Smooth muscle cell (in vitro differentiated cells): Measurements from ENCODE around the gene BIRC2. TPM values are rescaled to one million over a fixed set of nuclear protein-coding genes. Genes with fewer than 3 reads are reported as not detected.
A peak's percentile ranks its signal among the peaks of the same experiment; 100 is the strongest.

Experiments
- DNase-seq: peaks from one replicate; lab custom pipeline; 2025; ENCODE audit not compliant: unreplicated experiment; lab: John Stamatoyannopoulos, UW
- H2AFZ ChIP-seq: fragments of 200-600 bp; sonication (generic); 2 replicates; pipeline ENCODE4 v1.6.0; 2016; ENCODE audit warnings: antibody characterized with exemption, low read depth, mild to moderate bottlenecking
- H3F3A ChIP-seq: fragments of 200-600 bp; sonication (generic); 2 replicates; pipeline ENCODE4 v1.6.0; 2017; ENCODE audit warnings: antibody characterized with exemption, low read depth
- H3K27ac ChIP-seq: fragments of 200-600 bp; sonication (generic); 2 replicates; pipeline ENCODE4 v1.5.1; 2016; ENCODE audit warnings: low read depth, mild to moderate bottlenecking
- H3K27me3 ChIP-seq: fragments of 200-600 bp; sonication (generic); 2 replicates; pipeline ENCODE4 v1.6.1; 2016; ENCODE audit warnings: low read depth, mild to moderate bottlenecking
- H3K36me3 ChIP-seq: fragments of 200-600 bp; sonication (generic); 2 replicates; pipeline ENCODE4 v1.5.1; 2016; ENCODE audit warnings: low read depth
- H3K4me1 ChIP-seq: fragments of 200-600 bp; sonication (generic); 2 replicates; pipeline ENCODE4 v1.5.1; 2016; ENCODE audit warnings: low read depth
- H3K4me2 ChIP-seq: fragments of 200-600 bp; sonication (generic); 2 replicates; pipeline ENCODE4 v1.6.0; 2016; ENCODE audit warnings: mild to moderate bottlenecking
- H3K4me3 ChIP-seq: fragments of 200-600 bp; sonication (generic); 2 replicates; pipeline ENCODE4 v1.5.1; 2016; ENCODE audit warnings: mild to moderate bottlenecking
- H3K79me2 ChIP-seq: fragments of 200-600 bp; sonication (generic); 2 replicates; pipeline ENCODE4 v1.6.0; 2016; ENCODE audit warnings: low read depth, mild to moderate bottlenecking
- H3K9ac ChIP-seq: fragments of 200-600 bp; sonication (generic); 2 replicates; pipeline ENCODE4 v1.6.0; 2016; ENCODE audit warnings: low read depth
- H3K9me3 ChIP-seq: fragments of 200-600 bp; sonication (generic); replicated peaks from 2 replicates; pipeline ENCODE4 v1.5.1; 2016; ENCODE audit warnings: low read depth
- H4K20me1 ChIP-seq: fragments of 200-600 bp; sonication (generic); 2 replicates; pipeline ENCODE4 v1.6.0; 2016; ENCODE audit warnings: low read depth
- WGBS: methylation state at CpG from one replicate; pipeline ENCODE4 v1.1.7; 2016; ENCODE audit warnings: low lambda C conversion rate; 5-methylcytosine and 5-hydroxymethylcytosine counted together
- polyA plus RNA-seq: library from polyadenylated mRNA; unstranded; fragments of >200 nt; fragmentation: Nextera tagmentation; extraction: Ambion mirVana; gene quantifications from 2 replicates; pipeline ENCODE4 v1.2.1, GENCODE V29; 2016
- total RNA-seq: library from RNA; depleted of rRNA; stranded (reverse); fragments of >200 nt; gene quantifications from 2 replicates; pipeline ENCODE4 v1.2.3, GENCODE V29; 2014
- TF ChIP-seq, protein P1 (sequence below): fragments of 200-600 bp; sonication (generic); IDR thresholded peaks from 2 replicates; pipeline ENCODE4 v1.5.1; 2017; ENCODE audit warnings: borderline replicate concordance, mild to moderate bottlenecking, antibody characterized with exemption; ENCODE audit not compliant: insufficient read depth, poor library complexity, severe bottlenecking

BIRC2 gene
- total and polyA plus RNA-seq, 2 experiments from 2014 or later, result 46.3 to 170 TPM

DNA sequence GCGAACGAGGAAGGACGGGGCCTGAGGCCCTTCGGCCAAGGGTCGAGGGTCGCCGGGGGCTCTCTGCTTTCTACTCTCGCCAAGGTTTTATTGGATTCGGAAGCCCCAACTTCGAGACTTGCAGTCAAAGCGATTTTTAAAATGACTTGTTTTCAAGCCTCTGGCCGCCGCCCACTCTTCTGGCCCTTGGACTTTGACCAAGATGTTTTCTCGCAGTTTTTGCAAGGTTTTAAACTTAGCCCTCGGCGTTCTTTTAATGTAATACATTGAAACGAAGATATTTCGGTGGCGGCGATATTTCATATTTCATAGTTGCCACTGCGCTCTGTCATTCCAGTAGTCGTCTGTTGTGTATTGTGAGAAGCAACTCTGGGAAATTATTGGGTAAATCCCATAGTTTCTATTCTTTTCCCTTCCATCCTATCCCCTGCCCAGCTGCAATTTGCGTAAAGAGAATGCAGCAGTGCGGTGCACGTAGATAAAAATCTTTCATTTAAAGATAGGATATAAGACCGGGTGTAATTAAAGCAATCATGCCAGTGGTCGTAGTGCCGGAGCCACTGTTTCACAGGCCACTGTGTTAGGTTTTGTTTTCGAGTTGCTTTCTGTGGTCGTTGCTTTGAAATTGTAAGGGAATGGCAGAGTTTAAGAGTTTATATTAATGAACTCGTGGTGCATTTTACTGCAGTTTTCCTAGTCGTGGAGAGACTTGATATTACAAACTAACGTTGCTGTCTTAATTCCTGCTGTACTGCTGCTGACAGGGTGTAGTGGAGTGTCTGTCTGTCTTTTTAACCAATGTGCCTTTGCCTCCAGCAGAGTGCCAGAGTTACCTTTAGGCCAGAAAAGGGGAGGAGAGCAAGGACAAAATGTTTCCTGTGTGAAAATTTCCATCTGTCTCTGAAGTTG, 702 bp downstream of the BIRC2 start:
- peaks cover 15% of the 10 kb centered on the region for H3K4me1 ChIP-seq
- peak overlapping the region; percentile 99 for H3K9ac ChIP-seq
- H3K27ac ChIP-seq, result peak overlapping the region; percentile 99
- peak overlapping the region; percentile 93 for H3K4me3 ChIP-seq
- peaks cover 53% of the 10 kb centered on the region for H3K79me2 ChIP-seq
- DNase-seq, result no peak
- H3F3A ChIP-seq, result peaks cover 3% of the 10 kb centered on the region
- under 1% methylated on average over 33 of the region's 33 CpGs for WGBS
- no peaks in the 10 kb centered on the region for H3K27me3 ChIP-seq
- peak overlapping the region; percentile 95 for H3K4me2 ChIP-seq
- TF ChIP-seq, protein P1, sequence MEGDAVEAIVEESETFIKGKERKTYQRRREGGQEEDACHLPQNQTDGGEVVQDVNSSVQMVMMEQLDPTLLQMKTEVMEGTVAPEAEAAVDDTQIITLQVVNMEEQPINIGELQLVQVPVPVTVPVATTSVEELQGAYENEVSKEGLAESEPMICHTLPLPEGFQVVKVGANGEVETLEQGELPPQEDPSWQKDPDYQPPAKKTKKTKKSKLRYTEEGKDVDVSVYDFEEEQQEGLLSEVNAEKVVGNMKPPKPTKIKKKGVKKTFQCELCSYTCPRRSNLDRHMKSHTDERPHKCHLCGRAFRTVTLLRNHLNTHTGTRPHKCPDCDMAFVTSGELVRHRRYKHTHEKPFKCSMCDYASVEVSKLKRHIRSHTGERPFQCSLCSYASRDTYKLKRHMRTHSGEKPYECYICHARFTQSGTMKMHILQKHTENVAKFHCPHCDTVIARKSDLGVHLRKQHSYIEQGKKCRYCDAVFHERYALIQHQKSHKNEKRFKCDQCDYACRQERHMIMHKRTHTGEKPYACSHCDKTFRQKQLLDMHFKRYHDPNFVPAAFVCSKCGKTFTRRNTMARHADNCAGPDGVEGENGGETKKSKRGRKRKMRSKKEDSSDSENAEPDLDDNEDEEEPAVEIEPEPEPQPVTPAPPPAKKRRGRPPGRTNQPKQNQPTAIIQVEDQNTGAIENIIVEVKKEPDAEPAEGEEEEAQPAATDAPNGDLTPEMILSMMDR, result peak; percentile 2
- H2AFZ ChIP-seq, result peak overlapping the region; percentile 72
- H4K20me1 ChIP-seq, result peaks cover 30% of the 10 kb centered on the region
- no peaks in the 10 kb centered on the region for H3K9me3 ChIP-seq
- H3K36me3 ChIP-seq, result peaks cover 7% of the 10 kb centered on the region

DNA sequence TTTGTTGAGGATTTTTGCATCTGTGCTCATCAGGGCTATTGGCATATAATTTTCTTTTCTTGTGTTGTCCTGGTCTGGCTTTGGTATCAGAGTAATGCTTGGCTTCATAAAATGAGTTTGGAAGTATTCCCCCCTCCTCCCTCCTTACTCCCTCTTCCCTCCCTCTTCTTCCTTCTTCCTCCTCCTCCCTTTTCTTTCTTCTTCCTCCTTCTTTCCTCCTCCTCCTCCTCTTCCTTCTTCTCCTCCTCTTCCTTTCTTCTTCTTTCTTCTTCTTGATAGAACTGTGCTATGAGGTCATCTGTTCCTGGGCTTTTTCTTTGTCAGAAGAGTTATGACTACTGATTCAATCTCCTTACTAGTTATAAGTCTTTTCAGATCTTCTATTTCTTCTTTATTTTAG, 10.1 kb downstream of the BIRC2 start:
- no peak overlapping the region for H3K27ac ChIP-seq
- no peak overlapping the region for H3K9ac ChIP-seq
- H3K4me1 ChIP-seq, result no peaks in the 10 kb centered on the region
- peaks cover 91% of the 10 kb centered on the region for H3K79me2 ChIP-seq
- H3K36me3 ChIP-seq, result peaks cover 35% of the 10 kb centered on the region
- H3K27me3 ChIP-seq, result no peaks in the 10 kb centered on the region
- H2AFZ ChIP-seq, result no peak overlapping the region
- peaks cover 62% of the 10 kb centered on the region for H4K20me1 ChIP-seq
- H3F3A ChIP-seq, result no peaks in the 10 kb centered on the region
- no peak overlapping the region for H3K4me2 ChIP-seq
- H3K4me3 ChIP-seq, result no peak overlapping the region
- TF ChIP-seq, protein P1, result no peak
- no peak for DNase-seq
- no peaks in the 10 kb centered on the region for H3K9me3 ChIP-seq

DNA sequence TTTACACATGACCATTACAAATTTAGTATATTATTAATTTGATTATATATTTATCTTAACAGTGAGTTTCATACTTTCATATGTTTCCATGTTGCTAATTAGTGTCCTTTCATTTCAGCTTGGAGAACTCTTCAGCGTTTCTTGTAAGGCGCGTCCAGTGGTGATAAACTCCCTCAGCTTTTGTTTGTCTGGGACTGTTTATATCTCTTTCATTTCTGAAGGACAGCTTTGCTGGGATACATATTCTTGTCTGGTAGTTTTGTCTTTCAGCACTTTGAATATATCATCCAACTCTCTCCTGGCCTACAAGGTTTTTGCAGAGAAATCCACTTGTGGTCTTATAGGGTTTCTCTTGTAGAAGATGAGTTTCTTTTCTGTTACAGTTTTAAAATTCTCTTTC, 12.4 kb downstream of the BIRC2 start:
- Histone ChIP-seq H4K20me1 (peaks cover 59% of the 10 kb centered on the region), H3K4me2 (no peak overlapping the region)
- WGBS, result 81% methylated on average over 3 of the region's 3 CpGs

More for the DNA sequence above, 12.4 kb downstream of the BIRC2 start:
- H3K9ac ChIP-seq, result no peak overlapping the region
- no peaks in the 10 kb centered on the region for H3K9me3 ChIP-seq
- DNase-seq, result no peak
- no peaks in the 10 kb centered on the region for H3K27me3 ChIP-seq
- TF ChIP-seq, protein P1, result no peak
- H3K79me2 ChIP-seq, result peaks cover 74% of the 10 kb centered on the region
- H3K27ac ChIP-seq, result no peak overlapping the region
- peaks cover 3% of the 10 kb centered on the region for H3F3A ChIP-seq
- peaks cover 53% of the 10 kb centered on the region for H3K36me3 ChIP-seq
- no peak overlapping the region for H3K4me3 ChIP-seq
- no peak overlapping the region for H2AFZ ChIP-seq
- H3K4me1 ChIP-seq, result no peaks in the 10 kb centered on the region
